ENCODE results near the gene RALGPS1. TPM values are rescaled to one million over a fixed set of nuclear protein-coding genes. Genes with fewer than 3 reads are reported as not detected.

RALGPS1 gene
- polyA plus RNA-seq, 3 donors = 0.56 to 4.3 (median 2.3) TPM

- 84 to 92% (median 90%) methylated on average over 15 of the region's 15 CpGs for WGBS, 3 donors
- H3K27ac ChIP-seq (ENCODE audit: low read depth, low read length) = no peak overlapping the region
Measured at GRCh38 chr9:127222388-127223095, 308.0 kb downstream of the RALGPS1 start.

- H3K27ac ChIP-seq (ENCODE audit: low read depth, low read length) = no peak overlapping the region
- 44 to 56% (median 46%) methylated on average over 4 of the region's 4 CpGs for WGBS, 3 donors
Measured at GRCh38 chr9:127223266-127223665, 308.7 kb downstream of the RALGPS1 start.

DNA sequence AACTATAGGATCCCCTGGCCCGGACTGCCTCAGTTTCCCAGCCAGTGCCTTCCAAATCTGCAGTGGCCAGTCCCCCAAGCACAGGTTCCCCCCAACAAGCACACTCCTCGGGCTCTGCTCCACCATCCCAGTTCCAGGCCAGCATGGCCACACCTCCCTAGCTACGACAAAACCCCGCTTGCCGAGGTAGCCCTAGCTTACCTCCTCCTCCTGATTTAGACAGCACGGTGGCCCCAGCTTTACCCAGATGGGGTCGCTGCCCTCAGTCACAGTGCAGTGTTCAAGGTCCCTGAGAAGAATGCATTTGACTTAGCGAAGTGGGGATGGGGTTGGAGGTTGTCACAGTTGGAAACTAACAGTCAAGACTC, 309.2 kb downstream of the RALGPS1 start:
- 27 to 40% (median 35%) methylated on average over 8 of the region's 8 CpGs for WGBS, 3 donors
- H3K27ac ChIP-seq (ENCODE audit: low read depth, low read length) = no peak overlapping the region

- WGBS, 3 donors = 1 to 2% (median 1%) methylated on average over 46 to 56 of the region's 56 CpGs
- H3K27ac ChIP-seq (ENCODE audit: low read depth, low read length) = no peak overlapping the region
Measured at GRCh38 chr9:127224178-127224882, 309.7 kb downstream of the RALGPS1 start.

DNA sequence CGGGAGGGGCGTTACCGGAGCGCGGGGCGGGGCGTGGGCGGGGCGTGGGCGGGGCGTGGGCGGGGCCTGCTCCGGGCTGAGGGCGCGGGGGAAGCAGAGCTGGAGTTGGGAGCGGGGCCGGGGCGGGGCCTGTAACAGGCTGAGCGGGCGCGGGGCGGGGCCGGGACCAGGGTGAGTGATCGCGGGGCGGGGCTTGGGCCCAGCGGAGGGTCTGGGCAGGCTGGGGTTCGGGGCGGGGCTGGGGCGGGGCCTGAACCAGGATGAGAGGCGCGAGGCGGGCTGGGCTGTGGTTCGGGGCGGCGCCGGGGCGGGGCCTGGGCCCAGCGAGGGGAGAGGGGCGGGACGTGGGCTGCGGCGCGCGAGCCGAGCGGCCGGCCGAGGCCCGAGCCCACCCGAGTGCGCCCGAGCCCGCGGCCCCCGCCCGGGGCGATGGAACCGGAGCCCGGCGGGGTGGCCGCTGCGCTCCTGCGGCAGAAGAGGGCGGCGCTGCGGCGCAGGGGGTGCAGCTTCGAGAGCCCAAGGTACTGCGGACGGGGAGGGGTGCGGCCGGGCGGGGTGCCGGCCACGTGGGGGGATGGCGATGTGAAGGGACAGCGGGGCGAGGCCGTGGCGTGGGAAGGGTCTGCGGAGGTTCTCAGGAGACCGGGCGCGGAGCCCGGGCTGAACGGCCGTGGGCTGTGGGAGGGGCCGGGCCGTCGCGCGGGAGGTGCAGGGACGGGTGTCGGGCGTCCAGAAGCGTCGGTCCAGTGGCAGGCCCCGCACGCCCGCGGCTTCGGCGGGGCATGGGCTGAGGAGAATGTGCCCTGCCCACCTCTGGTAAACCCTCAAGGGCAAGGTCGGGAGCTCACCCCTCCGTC, 310.5 kb downstream of the RALGPS1 start:
- WGBS, 3 donors = 0 to 2% (median 0%) methylated on average over 51 to 101 of the region's 106 CpGs
- H3K27ac ChIP-seq (ENCODE audit: low read depth, low read length) = no peak overlapping the region

DNA sequence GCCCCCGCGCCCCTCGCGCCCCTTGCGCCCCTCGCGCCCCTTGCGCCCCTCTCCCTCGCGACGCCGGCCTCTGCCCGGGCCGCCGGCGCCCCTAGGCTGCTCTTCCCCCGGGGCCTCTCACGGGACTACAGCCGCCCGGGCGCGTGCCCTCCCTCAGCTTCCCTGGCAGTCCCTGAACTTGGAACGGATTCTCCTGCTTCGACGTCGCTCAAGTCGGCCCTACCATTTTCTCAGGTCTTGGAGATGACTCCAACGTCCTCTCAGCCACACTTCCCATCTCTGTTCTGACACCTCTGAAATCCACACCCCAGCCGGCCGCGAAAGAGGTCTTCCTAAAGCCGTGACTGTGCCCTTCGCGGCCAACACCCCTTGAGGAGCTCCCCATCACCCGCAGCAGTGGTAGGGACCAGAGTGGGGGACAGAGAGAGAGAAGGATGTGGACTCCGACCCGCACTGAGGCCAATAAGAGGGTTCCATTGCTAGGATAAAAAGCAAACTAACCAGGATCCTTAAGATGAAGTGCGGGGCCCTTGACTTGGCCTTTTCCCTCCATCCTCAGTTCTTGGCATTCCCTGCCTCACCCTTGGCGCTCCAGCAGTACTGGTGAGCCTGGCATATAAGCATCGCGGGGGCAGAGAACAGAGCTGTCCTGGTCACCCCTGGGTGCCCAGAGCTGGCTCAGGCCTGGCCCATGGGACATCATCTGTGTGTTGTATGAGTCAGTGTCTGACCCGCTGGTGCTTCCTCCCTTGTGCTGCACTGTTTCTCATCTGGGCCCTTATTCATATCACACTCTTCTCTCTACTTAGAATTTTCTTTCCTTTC, 311.4 kb downstream of the RALGPS1 start:
- WGBS, 3 donors = 30 to 62% (median 30%) methylated on average over 19 to 42 of the region's 42 CpGs
- no peak overlapping the region for H3K27ac ChIP-seq (ENCODE audit: low read depth, low read length)

DNA sequence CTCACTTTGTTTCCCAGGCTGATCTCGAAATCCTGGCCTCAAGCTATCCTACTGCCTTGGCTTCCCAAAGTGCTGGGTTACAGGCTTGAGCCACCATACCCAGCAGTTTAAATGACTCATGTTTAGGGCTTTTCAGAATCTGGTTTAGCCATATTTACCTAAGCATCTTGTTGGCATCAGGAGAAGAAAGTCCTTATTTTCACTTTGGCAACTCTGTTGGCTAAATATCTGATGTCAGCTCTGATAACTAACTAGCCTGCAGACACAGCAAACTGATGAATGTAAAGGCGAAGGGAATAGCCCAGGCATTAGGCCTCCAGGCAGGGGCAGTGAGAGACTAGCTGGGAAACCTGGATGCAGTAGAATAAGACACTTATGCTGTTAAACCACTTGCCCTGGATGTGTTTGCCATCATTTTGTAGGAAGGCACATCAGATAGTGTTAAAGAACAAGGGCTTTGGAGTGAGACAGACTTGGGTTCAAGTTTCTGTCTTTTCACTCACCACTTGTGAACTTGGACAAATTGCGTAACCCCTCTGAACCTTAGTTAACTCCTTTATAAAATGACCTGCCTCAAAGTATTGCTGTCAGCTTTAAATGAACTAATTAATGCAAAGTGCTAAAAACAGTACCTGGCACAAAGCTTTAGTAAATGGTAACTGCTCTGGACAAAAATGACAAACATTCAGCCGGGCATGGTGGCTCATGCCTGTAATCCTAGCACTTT, 315.3 kb downstream of the RALGPS1 start:
- 92 to 99% (median 94%) methylated on average over 4 of the region's 4 CpGs for WGBS, 3 donors
- no peak overlapping the region for H3K27ac ChIP-seq (ENCODE audit: low read depth, low read length)

- WGBS, 3 donors = 91 to 96% (median 93%) methylated on average over 3 of the region's 3 CpGs
- no peak overlapping the region for H3K27ac ChIP-seq (ENCODE audit: low read depth, low read length)
Measured at GRCh38 chr9:127231666-127232065, 317.1 kb downstream of the RALGPS1 start.

DNA sequence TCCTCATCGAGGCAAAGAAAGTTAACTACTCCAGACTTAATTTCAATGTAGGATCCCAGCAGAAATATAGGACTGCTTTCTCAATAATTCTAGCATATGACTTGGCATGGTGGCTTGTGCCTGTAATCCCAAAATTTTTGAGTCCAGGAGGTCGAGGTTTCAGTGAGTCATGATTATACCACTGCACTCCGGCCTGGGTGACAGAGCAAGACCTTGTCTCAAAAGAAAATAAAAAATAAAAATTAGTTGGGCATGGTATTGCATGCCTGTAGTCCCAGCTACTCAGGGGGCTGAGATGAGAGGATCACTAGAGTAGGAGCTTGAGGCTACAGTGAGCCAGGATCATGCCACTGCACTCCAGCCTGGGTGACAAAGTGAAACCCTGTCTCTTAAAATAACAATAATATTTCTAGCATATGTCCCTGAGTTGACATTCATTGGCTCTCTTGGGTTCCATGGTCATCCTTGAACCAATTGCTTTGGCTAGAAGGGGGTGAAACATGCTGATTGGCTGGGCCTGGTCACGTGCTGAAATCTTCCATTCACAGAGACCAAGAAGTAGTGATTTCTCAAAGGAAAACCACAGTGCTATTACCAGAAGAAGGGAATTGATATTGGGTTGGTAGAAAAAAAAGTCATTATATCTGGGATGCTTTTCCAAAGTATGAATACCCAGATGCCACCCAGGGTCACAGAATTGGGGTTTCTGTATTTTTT, 318.4 kb downstream of the RALGPS1 start:
- H3K27ac ChIP-seq (ENCODE audit: low read depth, low read length) = no peak overlapping the region
- WGBS, 3 donors = 82 to 88% (median 83%) methylated on average over 4 of the region's 4 CpGs

GRCh38 chr9:127233550-127233949, 319.0 kb downstream of the RALGPS1 start:
- no peak overlapping the region for H3K27ac ChIP-seq (ENCODE audit: low read depth, low read length)
- WGBS, 3 donors = 46 to 73% (median 58%) methylated on average over 4 of the region's 4 CpGs

GRCh38 chr9:127233989-127234388, 319.4 kb downstream of the RALGPS1 start:
- 53 to 81% (median 68%) methylated on average over 1 of the region's 1 CpG for WGBS, 3 donors
- H3K27ac ChIP-seq (ENCODE audit: low read depth, low read length) = no peak overlapping the region

- H3K27ac ChIP-seq (ENCODE audit: low read depth, low read length) = no peak overlapping the region
- 80 to 91% (median 89%) methylated on average over 4 of the region's 4 CpGs for WGBS, 3 donors
Measured at GRCh38 chr9:127237801-127238200, 323.2 kb downstream of the RALGPS1 start.

GRCh38 chr9:127241354-127241753, 326.8 kb downstream of the RALGPS1 start:
- H3K27ac ChIP-seq (ENCODE audit: low read depth, low read length) = no peak overlapping the region
- WGBS, 3 donors = 84 to 98% (median 93%) methylated on average over 2 of the region's 2 CpGs

GRCh38 chr9:127244609-127245601, 330.3 kb downstream of the RALGPS1 start:
- 5 to 8% (median 5%) methylated on average over 53 of the region's 53 CpGs for WGBS, 3 donors
- no peak overlapping the region for H3K27ac ChIP-seq (ENCODE audit: low read depth, low read length)

GRCh38 chr9:127245637-127246164, 331.1 kb downstream of the RALGPS1 start:
- no peak overlapping the region for H3K27ac ChIP-seq (ENCODE audit: low read depth, low read length)
- WGBS, 3 donors = 31 to 84% (median 82%) methylated on average over 8 of the region's 8 CpGs

- no peak overlapping the region for H3K27ac ChIP-seq (ENCODE audit: low read depth, low read length)
- WGBS, 3 donors = 82 to 91% (median 89%) methylated on average over 3 of the region's 3 CpGs
Measured at GRCh38 chr9:127248241-127248640, 333.7 kb downstream of the RALGPS1 start.

Data from adipose tissue (tissue), 3 donors.